PC-9 (cell line): ENCODE data around the gene SORCS2.

ENCODE experiments used
- EZH2 ChIP-seq: fragments of 200-600 bp; sonication (generic); IDR thresholded peaks from 2 replicates; pipeline ENCODE4 v1.8.0; 2017; ENCODE audit warnings: antibody characterized with exemption, low read depth
- TF ChIP-seq, protein P1 (sequence below): fragments of 200-600 bp; sonication (generic); conservative IDR thresholded peaks from 2 replicates; pipeline ENCODE4 v1.6.1; 2017; ENCODE audit warnings: mixed run types, antibody characterized with exemption, mild to moderate bottlenecking, moderate library complexity

DNA sequence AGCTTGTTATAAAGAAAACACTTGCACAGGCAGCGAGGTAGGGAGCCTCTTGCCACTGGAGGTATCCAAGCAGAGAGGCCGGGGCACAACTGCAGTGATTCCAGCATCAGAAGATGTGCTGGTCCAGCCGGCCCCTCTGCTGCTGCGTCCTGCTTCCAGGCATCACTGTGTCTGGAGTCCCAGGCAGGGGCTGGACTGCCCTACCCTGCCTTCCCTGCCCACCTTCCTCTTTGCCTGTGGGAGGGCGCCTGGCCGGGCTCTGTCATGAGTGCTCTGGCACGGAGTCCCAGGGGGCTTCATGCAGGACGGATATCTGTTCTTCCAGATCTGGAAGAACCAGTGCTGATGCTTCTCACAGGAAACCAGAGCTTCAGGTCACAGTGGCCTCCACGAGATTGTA is 430.0 kb downstream of the SORCS2 start:
- TF ChIP-seq, protein P1, sequence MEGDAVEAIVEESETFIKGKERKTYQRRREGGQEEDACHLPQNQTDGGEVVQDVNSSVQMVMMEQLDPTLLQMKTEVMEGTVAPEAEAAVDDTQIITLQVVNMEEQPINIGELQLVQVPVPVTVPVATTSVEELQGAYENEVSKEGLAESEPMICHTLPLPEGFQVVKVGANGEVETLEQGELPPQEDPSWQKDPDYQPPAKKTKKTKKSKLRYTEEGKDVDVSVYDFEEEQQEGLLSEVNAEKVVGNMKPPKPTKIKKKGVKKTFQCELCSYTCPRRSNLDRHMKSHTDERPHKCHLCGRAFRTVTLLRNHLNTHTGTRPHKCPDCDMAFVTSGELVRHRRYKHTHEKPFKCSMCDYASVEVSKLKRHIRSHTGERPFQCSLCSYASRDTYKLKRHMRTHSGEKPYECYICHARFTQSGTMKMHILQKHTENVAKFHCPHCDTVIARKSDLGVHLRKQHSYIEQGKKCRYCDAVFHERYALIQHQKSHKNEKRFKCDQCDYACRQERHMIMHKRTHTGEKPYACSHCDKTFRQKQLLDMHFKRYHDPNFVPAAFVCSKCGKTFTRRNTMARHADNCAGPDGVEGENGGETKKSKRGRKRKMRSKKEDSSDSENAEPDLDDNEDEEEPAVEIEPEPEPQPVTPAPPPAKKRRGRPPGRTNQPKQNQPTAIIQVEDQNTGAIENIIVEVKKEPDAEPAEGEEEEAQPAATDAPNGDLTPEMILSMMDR = no peak
- TF ChIP-seq EZH2 = no peak
